ENCODE measurements around the gene TLE3.

DNA sequence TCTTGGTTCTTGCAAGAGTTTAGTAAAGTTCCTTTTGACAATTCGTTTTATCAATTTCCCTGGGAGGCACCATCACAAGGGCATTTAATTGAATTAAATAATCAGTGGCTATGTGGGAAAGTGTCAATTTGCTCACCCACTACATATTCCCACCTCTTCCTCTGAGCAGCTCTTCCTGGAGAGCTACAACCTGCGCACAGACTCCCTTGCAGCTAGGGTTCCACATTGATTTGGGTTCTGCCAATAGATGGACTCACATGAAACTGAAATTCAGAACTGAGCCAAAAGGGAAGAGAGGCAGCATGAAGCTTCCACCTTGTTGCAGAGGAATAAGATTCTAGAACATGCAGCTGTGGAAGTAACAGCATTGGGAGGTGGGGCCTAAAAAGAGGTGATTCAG is 94.8 kb downstream of the TLE3 start:
- no peak for TF ChIP-seq EZH2 (IDR thresholded peaks at IDR 0.05)
- no peak for TF ChIP-seq POLR2AphosphoS5 (IDR thresholded peaks at IDR 0.05; ENCODE audit: borderline replicate concordance, low read depth, low read length)

Data from SK-N-MC (cell line).